Mesendoderm (in vitro differentiated cells): ENCODE measurements around the gene RALA.

Source experiments
- DNase-seq: peaks from one replicate; pipeline ENCODE4 v3.0.0; 2013
- H2AK5ac ChIP-seq: 2 replicates; pipeline ENCODE4 v1.6.1; 2013; ENCODE audit warnings: low read length, inconsistent platforms
- H2BK120ac ChIP-seq: 2 replicates; pipeline ENCODE4 v1.6.1; 2013; ENCODE audit warnings: low read depth, mild to moderate bottlenecking, low read length, moderate library complexity, mixed read lengths
- H2BK15ac ChIP-seq: replicated peaks from 2 replicates; pipeline ENCODE4 v1.6.1; 2013; ENCODE audit warnings: low read depth, mild to moderate bottlenecking, moderate library complexity
- H2BK5ac ChIP-seq: 2 replicates; pipeline ENCODE4 v1.6.1; 2013; ENCODE audit warnings: low read length, inconsistent platforms
- H3K18ac ChIP-seq: 2 replicates; pipeline ENCODE4 v1.6.1; 2013; ENCODE audit warnings: mild to moderate bottlenecking, low read length, mixed read lengths
- H3K23ac ChIP-seq: one replicate; pipeline ENCODE4 v1.6.1; 2013; ENCODE audit warnings: low read length
- H3K27ac ChIP-seq: 2 replicates; pipeline ENCODE4 v1.5.1; 2013; ENCODE audit warnings: low read depth, mild to moderate bottlenecking, inconsistent platforms, low read length, moderate library complexity
- H3K27me3 ChIP-seq: 2 replicates; pipeline ENCODE4 v1.6.1; 2013; ENCODE audit warnings: low read length, control low read depth, mild to moderate bottlenecking, inconsistent platforms; ENCODE audit not compliant: insufficient read depth, poor library complexity
- H3K36me3 ChIP-seq: 2 replicates; pipeline ENCODE4 v1.6.1; 2013; ENCODE audit warnings: low read length, inconsistent platforms; ENCODE audit not compliant: control insufficient read depth, insufficient read depth
- H3K4ac ChIP-seq: one replicate; pipeline ENCODE4 v1.6.1; 2013; ENCODE audit warnings: low read depth, mild to moderate bottlenecking, low read length, moderate library complexity
- H3K4me1 ChIP-seq: 2 replicates; pipeline ENCODE4 v1.6.1; 2013; ENCODE audit warnings: low read depth, low read length, inconsistent platforms; ENCODE audit not compliant: control insufficient read depth
- H3K4me2 ChIP-seq: 2 replicates; pipeline ENCODE4 v1.6.1; 2013; ENCODE audit warnings: low read length
- H3K4me3 ChIP-seq: 2 replicates; pipeline ENCODE4 v1.5.1; 2013; ENCODE audit warnings: mild to moderate bottlenecking, low read length
- H3K56ac ChIP-seq: one replicate; pipeline ENCODE4 v1.6.1; 2013; ENCODE audit warnings: low read length
- H3K79me1 ChIP-seq: 2 replicates; pipeline ENCODE4 v1.6.1; 2013; ENCODE audit warnings: low read length, inconsistent platforms
- H3K79me2 ChIP-seq: 2 replicates; pipeline ENCODE4 v1.6.1; 2013; ENCODE audit warnings: mild to moderate bottlenecking, low read length; ENCODE audit not compliant: control insufficient read depth, insufficient read depth
- H3K9ac ChIP-seq: 2 replicates; pipeline ENCODE4 v1.6.1; 2013; ENCODE audit warnings: low read length, inconsistent platforms
- H4K5ac ChIP-seq: one replicate; pipeline ENCODE4 v1.6.1; 2013; ENCODE audit warnings: low read length
- H4K8ac ChIP-seq: one replicate; pipeline ENCODE4 v1.6.1; 2013; ENCODE audit warnings: low read depth, mild to moderate bottlenecking, control low read depth, low read length, moderate library complexity
- WGBS: extraction: QIAGEN DNeasy Blood & Tissue Kit; methylation state at CpG from one replicate; pipeline ENCODE4 v1.1.7; 2013; ENCODE audit warnings: low lambda C conversion rate, missing lambda C conversion rate; ENCODE audit not compliant: insufficient coverage; ENCODE audit errors: extremely low coverage; 5-methylcytosine and 5-hydroxymethylcytosine counted together

Gene RALA

GRCh38 chr7:39745320-39745719 is 121.9 kb downstream of the RALA start:
- WGBS = no CpG with 5 or more reads among the region's 4 CpGs
- H3K18ac ChIP-seq = no peak overlapping the region

GRCh38 chr7:39746103-39746819 is 122.9 kb downstream of the RALA start:
- no peak overlapping the region for H3K18ac ChIP-seq
- no peak overlapping the region for H3K4me2 ChIP-seq
- H3K79me2 ChIP-seq = no peaks in the 10 kb centered on the region
- H3K27ac ChIP-seq = no peak overlapping the region
- H4K5ac ChIP-seq = no peak overlapping the region
- no peak overlapping the region for H2BK15ac ChIP-seq
- no peak overlapping the region for H4K8ac ChIP-seq
- no peak overlapping the region for H2BK120ac ChIP-seq
- no peaks in the 10 kb centered on the region for H3K36me3 ChIP-seq
- H3K4me3 ChIP-seq = no peak overlapping the region
- H3K56ac ChIP-seq = no peak overlapping the region
- no peaks in the 10 kb centered on the region for H3K27me3 ChIP-seq
- no peak overlapping the region for H3K9ac ChIP-seq
- no peak overlapping the region for H3K4ac ChIP-seq
- H3K23ac ChIP-seq = no peak overlapping the region
- H2BK5ac ChIP-seq = no peak overlapping the region
- peaks cover 3% of the 10 kb centered on the region for H3K4me1 ChIP-seq
- peak; percentile 93 for DNase-seq
- WGBS = 100% methylated on average over 1 of the region's 11 CpGs
- peaks cover 6% of the 10 kb centered on the region for H3K79me1 ChIP-seq
- no peak overlapping the region for H2AK5ac ChIP-seq

More at GRCh38 chr7:39745320-39745719, 121.9 kb downstream of the RALA start:
- no peak overlapping the region for H3K56ac ChIP-seq
- H2BK120ac ChIP-seq = no peak overlapping the region
- H3K4ac ChIP-seq = no peak overlapping the region
- no peak overlapping the region for H2BK15ac ChIP-seq
- no peak overlapping the region for H3K23ac ChIP-seq
- peaks cover 3% of the 10 kb centered on the region for H3K4me1 ChIP-seq
- H2AK5ac ChIP-seq = no peak overlapping the region
- H3K27me3 ChIP-seq = no peaks in the 10 kb centered on the region
- H3K4me3 ChIP-seq = no peak overlapping the region
- H3K4me2 ChIP-seq = no peak overlapping the region
- H3K79me2 ChIP-seq = no peaks in the 10 kb centered on the region
- peaks cover 7% of the 10 kb centered on the region for H3K79me1 ChIP-seq
- no peak overlapping the region for H3K27ac ChIP-seq
- no peaks in the 10 kb centered on the region for H3K36me3 ChIP-seq
- no peak for DNase-seq
- H3K9ac ChIP-seq = no peak overlapping the region
- H4K8ac ChIP-seq = no peak overlapping the region
- no peak overlapping the region for H2BK5ac ChIP-seq
- H4K5ac ChIP-seq = no peak overlapping the region

GRCh38 chr7:39749177-39749576 is 125.8 kb downstream of the RALA start:
- no peak overlapping the region for H2AK5ac ChIP-seq
- no peak overlapping the region for H3K4ac ChIP-seq
- no peak overlapping the region for H3K23ac ChIP-seq
- WGBS = no CpG with 5 or more reads among the region's 1 CpG
- no peak overlapping the region for H3K9ac ChIP-seq
- peaks cover 3% of the 10 kb centered on the region for H3K4me1 ChIP-seq
- H3K27ac ChIP-seq = no peak overlapping the region
- H3K79me1 ChIP-seq = peaks cover 4% of the 10 kb centered on the region
- no peak overlapping the region for H2BK120ac ChIP-seq
- no peaks in the 10 kb centered on the region for H3K27me3 ChIP-seq
- no peak overlapping the region for H3K56ac ChIP-seq
- H2BK5ac ChIP-seq = no peak overlapping the region
- no peak overlapping the region for H2BK15ac ChIP-seq
- no peak overlapping the region for H3K4me2 ChIP-seq
- H3K36me3 ChIP-seq = no peaks in the 10 kb centered on the region
- no peaks in the 10 kb centered on the region for H3K79me2 ChIP-seq
- H3K18ac ChIP-seq = no peak overlapping the region
- DNase-seq = no peak
- H4K8ac ChIP-seq = no peak overlapping the region
- no peak overlapping the region for H4K5ac ChIP-seq
- H3K4me3 ChIP-seq = no peak overlapping the region

- no peak overlapping the region for H3K23ac ChIP-seq
- H4K5ac ChIP-seq = no peak overlapping the region
- no peak overlapping the region for H2AK5ac ChIP-seq
- DNase-seq = peak; percentile 37
- H3K4me1 ChIP-seq = peaks cover 3% of the 10 kb centered on the region
- H3K79me1 ChIP-seq = peaks cover 4% of the 10 kb centered on the region
- no peak overlapping the region for H3K4me3 ChIP-seq
- H3K9ac ChIP-seq = no peak overlapping the region
- H3K79me2 ChIP-seq = no peaks in the 10 kb centered on the region
- no peak overlapping the region for H3K18ac ChIP-seq
- no peak overlapping the region for H3K4ac ChIP-seq
- H4K8ac ChIP-seq = no peak overlapping the region
- H2BK5ac ChIP-seq = no peak overlapping the region
- H2BK15ac ChIP-seq = no peak overlapping the region
- no peaks in the 10 kb centered on the region for H3K27me3 ChIP-seq
- no peak overlapping the region for H2BK120ac ChIP-seq
- H3K27ac ChIP-seq = no peak overlapping the region
- H3K36me3 ChIP-seq = no peaks in the 10 kb centered on the region
- no peak overlapping the region for H3K56ac ChIP-seq
- no peak overlapping the region for H3K4me2 ChIP-seq
- no CpG with 5 or more reads among the region's 2 CpGs for WGBS
Observed at GRCh38 chr7:39749717-39750116, 126.3 kb downstream of the RALA start.

GRCh38 chr7:39750253-39751077 is 127.1 kb downstream of the RALA start:
- Histone ChIP-seq H3K56ac (no peak overlapping the region), H3K4ac (no peak overlapping the region), H3K23ac (no peak overlapping the region), H3K9ac (no peak overlapping the region), H3K4me2 (no peak overlapping the region), H2BK15ac (no peak overlapping the region), H3K4me1 (no peaks in the 10 kb centered on the region), H2AK5ac (no peak overlapping the region), H3K27ac (no peak overlapping the region), H3K36me3 (no peaks in the 10 kb centered on the region), H3K79me1 (peaks cover 4% of the 10 kb centered on the region), H2BK120ac (no peak overlapping the region), H3K4me3 (no peak overlapping the region), H3K27me3 (no peaks in the 10 kb centered on the region), H4K8ac (no peak overlapping the region), H2BK5ac (no peak overlapping the region), H4K5ac (no peak overlapping the region), H3K18ac (no peak overlapping the region), H3K79me2 (no peaks in the 10 kb centered on the region)
- no CpG with 5 or more reads among the region's 5 CpGs for WGBS
- no peak for DNase-seq
